WTC11 (cell line): ENCODE measurements around the gene RASGRP2.
A peak's percentile ranks its signal among the peaks of the same experiment; 100 is the strongest.

Experiments used
- CTCF ChIP-seq: fragments of 200-600 bp; IDR thresholded peaks from 2 replicates; pipeline ENCODE4 v1.8.0; 2022; ENCODE audit warnings: antibody characterized with exemption
- IRF1 ChIP-seq: sonication (generic); formaldehyde crosslinking; IDR thresholded peaks from 2 replicates; pipeline ENCODE4 v1.8.0; 2023; ENCODE audit warnings: missing genetic modification reagents
- ZNF121 ChIP-seq: sonication (generic); formaldehyde crosslinking; IDR thresholded peaks from 2 replicates; pipeline ENCODE4 v1.8.0; 2023; ENCODE audit warnings: missing genetic modification reagents
- ZNF416 ChIP-seq: fragments of 250-450 bp; sonication (Bioruptor Pico); IDR thresholded peaks from 2 replicates; pipeline ENCODE4 v1.9.0; 2021; ENCODE audit warnings: mild to moderate bottlenecking, inconsistent platforms

GRCh38 chr11:64787526-64788320 is 43.8 kb upstream of the RASGRP2 start:
- TF ChIP-seq IRF1 (no peak), CTCF (peak; percentile 40), ZNF416 (CRISPR knock-in tag) (no peak), ZNF121 (CRISPR knock-in tag) (no peak)
